Gastrocnemius medialis (tissue), 4 donors: Measurements from ENCODE around the gene MVD. TPM values are rescaled to one million over a fixed set of nuclear protein-coding genes. Genes with fewer than 3 reads are reported as not detected.

Experiments used
- ATAC-seq, 2 donors: fragments of 150-250 bp; one replicate each; pipeline ENCODE4 v1.9.1; 2016
- DNase-seq, 2 donors: peaks; one replicate each; pipeline ENCODE4 v3.0.0-alpha.2; 2019
- H3K27ac ChIP-seq, 4 donors: fragments of 200-600 bp; sonication (generic); 1 replicate in 1 of 4; 2 replicates in 3 of 4; pipeline ENCODE4 v1.5.1; 2016 to 2018; ENCODE audit warnings: mild to moderate bottlenecking in 2 of 4, moderate library complexity in 1 of 4
- H3K27me3 ChIP-seq, 3 donors: fragments of 200-600 bp; sonication (generic) in 2 of 3; 1 replicate in 1 of 3; 2 replicates in 2 of 3; pipeline versions ENCODE4 v1.5.1 to v1.6.0; 2016 to 2019; ENCODE audit warnings: mild to moderate bottlenecking in 1 of 3, moderate library complexity in 1 of 3
- H3K36me3 ChIP-seq, 2 donors: fragments of 200-600 bp; sonication (generic) in 1 of 2; one replicate each; pipeline ENCODE4 v1.5.1; 2017 to 2018
- H3K4me1 ChIP-seq, 2 donors: fragments of 200-600 bp; sonication (generic) in 1 of 2; one replicate each; pipeline ENCODE4 v1.5.1; 2016 to 2017; ENCODE audit warnings: mild to moderate bottlenecking in 2 of 2
- H3K4me3 ChIP-seq, 4 donors: fragments of 200-600 bp; sonication (generic) in 3 of 4; 1 replicate in 1 of 4; 2 replicates in 3 of 4; pipeline ENCODE4 v1.5.1; 2016 to 2019; ENCODE audit warnings: mild to moderate bottlenecking in 2 of 4
- H3K9me3 ChIP-seq, 3 donors: fragments of 200-600 bp; sonication (generic) in 2 of 3; 1 replicate in 1 of 3; 2 replicates in 2 of 3; pipeline ENCODE4 v1.5.1; 2016 to 2019
- POLR2A ChIP-seq, 2 donors: fragments of 450-650 bp; IDR thresholded peaks; one replicate each; pipeline ENCODE4 v1.6.1; 2017; ENCODE audit warnings: antibody characterized with exemption in 2 of 2, mild to moderate bottlenecking in 2 of 2, moderate library complexity in 2 of 2
- in situ Hi-C, 4 donors: fragments of 200-750 bp; cut with MboI; loops; one replicate each; pipeline versions ENCODE4 v1.15.0 to v1.8.0; 2017; ENCODE audit warnings: low sequenced_read_pairs in 4 of 4
- intact Hi-C: fragments of 100-400 bp; cut with DNase I; formaldehyde crosslinking; loops from one replicate; pipeline ENCODE4 v1.15.1; 2023; ENCODE audit warnings: low total_unique reads
- total RNA-seq, 4 donors: library from RNA; depleted of rRNA; stranded (reverse); fragments of >200 nt; gene quantifications; one replicate each; pipeline versions ENCODE4 v1.1.0 to v1.2.3, GENCODE V29; 2016
- TF ChIP-seq, protein P1 (sequence below), 5 experiments: fragments of 450-650 bp in 3 of 5; fragments of 200-600 bp in 2 of 5; sonication (generic) in 2 of 5; IDR thresholded peaks in 4 of 5; conservative IDR thresholded peaks in 1 of 5; 1 replicate in 4 of 5; 2 replicates in 1 of 5; pipeline ENCODE4 v1.5.1; 2016 to 2019; ENCODE audit warnings: antibody characterized with exemption in 5 of 5, mild to moderate bottlenecking in 3 of 5, moderate library complexity in 3 of 5

MVD gene
- total RNA-seq, 4 donors from 2014 or later: 9.0 to 16.3 (median 13.4) TPM

DNA sequence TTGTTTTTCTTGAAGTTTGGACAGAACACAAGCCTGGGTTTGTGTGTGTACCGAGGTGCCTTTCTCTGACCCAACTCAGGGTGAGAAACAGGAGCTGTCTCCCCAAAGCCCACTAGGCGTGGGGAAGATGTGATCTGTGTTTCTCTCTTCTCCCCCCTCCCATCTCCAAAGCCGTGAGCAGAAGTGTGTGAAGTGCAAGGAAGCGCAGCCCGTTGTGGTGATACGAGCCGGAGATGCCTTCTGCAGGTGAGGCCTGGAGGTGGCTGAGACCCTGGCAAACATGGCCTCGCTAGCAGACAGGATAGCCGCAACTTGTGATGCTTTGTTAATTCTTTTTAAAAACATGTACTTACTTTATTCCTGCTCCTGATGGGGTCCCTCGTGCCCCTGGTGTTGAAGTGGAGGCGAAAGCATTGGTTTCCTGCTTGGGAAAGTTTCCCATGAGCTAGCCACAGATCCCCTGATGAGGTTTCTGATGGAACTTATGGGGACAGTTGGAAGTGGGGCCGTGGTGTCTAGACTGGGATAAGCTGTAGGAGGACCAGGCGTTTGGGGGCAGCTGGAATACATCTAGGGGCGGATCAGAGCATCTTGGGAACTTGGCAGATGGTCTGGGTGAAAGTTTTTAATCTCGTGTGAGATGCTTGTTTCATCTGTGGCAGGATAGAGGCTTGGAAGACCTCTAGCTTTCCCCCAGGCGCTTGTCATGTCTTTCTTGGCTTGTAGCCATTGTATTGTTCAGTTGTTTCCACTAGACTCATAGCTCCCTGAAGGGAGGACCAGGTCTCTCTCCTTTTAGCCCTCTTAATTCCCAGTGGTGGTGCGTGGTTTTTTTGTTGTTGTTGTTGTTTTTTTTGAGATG is 44.3 kb upstream of the MVD start:
- H3K4me3 ChIP-seq: peak overlapping the region; percentile 68 to 99 (median 81)
- no peaks in the 10 kb centered on the region for H3K27me3 ChIP-seq
- H3K4me1 ChIP-seq: peaks cover 19 to 33% of the 10 kb centered on the region in 2 donors
- no peaks in the 10 kb centered on the region for H3K9me3 ChIP-seq
- no peaks in the 10 kb centered on the region for H3K36me3 ChIP-seq
- TF ChIP-seq POLR2A (IDR thresholded peaks at IDR 0.05): no peak
- TF ChIP-seq, protein P1, sequence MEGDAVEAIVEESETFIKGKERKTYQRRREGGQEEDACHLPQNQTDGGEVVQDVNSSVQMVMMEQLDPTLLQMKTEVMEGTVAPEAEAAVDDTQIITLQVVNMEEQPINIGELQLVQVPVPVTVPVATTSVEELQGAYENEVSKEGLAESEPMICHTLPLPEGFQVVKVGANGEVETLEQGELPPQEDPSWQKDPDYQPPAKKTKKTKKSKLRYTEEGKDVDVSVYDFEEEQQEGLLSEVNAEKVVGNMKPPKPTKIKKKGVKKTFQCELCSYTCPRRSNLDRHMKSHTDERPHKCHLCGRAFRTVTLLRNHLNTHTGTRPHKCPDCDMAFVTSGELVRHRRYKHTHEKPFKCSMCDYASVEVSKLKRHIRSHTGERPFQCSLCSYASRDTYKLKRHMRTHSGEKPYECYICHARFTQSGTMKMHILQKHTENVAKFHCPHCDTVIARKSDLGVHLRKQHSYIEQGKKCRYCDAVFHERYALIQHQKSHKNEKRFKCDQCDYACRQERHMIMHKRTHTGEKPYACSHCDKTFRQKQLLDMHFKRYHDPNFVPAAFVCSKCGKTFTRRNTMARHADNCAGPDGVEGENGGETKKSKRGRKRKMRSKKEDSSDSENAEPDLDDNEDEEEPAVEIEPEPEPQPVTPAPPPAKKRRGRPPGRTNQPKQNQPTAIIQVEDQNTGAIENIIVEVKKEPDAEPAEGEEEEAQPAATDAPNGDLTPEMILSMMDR (IDR thresholded peaks at IDR 0.05 in 4 of 5, conservative IDR thresholded peaks at IDR 0.05 in 1 of 5): no peak
- DNase-seq (no peak), ATAC-seq (no peak)
- in situ Hi-C loops (loop anchor here in 1 of 4 donors (10.0 kb wide), 1 partner anchor 132 kb away; the partner anchor contains the start of gene ZC3H18), intact Hi-C loops (loop anchor here (1.0 to 10.0 kb wide), 4 partner anchors 20 to 148 kb away; partner anchors contain the start of genes GALNS, MVD, SNAI3 and TRAPPC2L)
- H3K27ac ChIP-seq: peak overlapping the region; percentile 80 to 95 (median 88)

DNA sequence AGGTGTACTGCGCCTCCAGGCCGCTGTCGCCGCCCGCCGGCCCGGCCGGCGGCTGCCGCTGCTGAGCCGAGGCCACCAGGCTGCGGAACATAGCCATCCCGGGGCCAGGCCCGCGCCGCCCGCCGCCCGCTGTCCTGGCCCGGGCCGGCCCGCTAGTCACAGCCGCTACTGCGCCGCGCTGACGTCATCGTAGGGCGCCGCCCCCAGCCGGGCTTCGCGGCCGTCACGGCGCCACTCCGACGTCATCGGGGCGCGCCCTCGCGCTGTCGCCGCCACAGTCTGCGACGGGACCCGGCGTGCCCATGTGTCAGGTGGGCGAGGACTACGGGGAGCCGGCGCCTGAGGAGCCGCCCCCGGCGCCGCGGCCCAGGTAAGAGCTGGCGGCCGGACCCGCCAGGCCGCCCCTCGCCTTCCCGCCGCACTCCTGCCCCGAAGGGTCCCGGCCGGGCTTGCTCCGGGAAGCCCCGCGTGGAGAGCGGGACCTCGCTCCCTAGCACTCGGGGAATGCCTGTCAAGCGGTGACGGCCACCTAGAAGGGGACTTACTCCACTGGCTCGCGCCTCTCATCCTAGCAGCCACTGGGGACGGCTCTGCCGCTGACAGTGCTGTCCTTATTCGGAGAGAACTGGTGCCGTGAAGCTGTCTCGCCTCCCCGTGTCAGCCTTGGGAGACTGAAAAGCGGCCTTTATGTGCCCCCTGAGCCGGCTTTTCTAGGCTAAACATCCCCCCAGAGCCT is 43.5 kb upstream of the MVD start, which contains the start of the genes CTU2 and RNF166:
Gene CTU2 (plus strand): TSS at position 275 of the 736 bp plus-strand sequence. CDS start 28 bp downstream, at position 303.
Gene RNF166 (minus strand): TSS at position 180 of the 736 bp plus-strand sequence. CDS start 83 bp downstream, at position 97.
- TF ChIP-seq, protein P1 (IDR thresholded peaks at IDR 0.05 in 4 of 5, conservative IDR thresholded peaks at IDR 0.05 in 1 of 5): peak in 2 of 5 experiments; percentile 43 to 68
- peak; percentile 96 to 99 for TF ChIP-seq POLR2A (IDR thresholded peaks at IDR 0.05)
- peaks cover 23 to 33% of the 10 kb centered on the region in 2 donors for H3K4me1 ChIP-seq
- intact Hi-C loops (loop anchor here (1.0 to 10.0 kb wide), 4 partner anchors 20 to 148 kb away; partner anchors contain the start of genes GALNS, MVD, SNAI3 and TRAPPC2L), in situ Hi-C loops (loop anchor here in 1 of 4 donors (10.0 kb wide), 1 partner anchor 132 kb away; the partner anchor contains the start of gene ZC3H18)
- ATAC-seq: peak; percentile 91 to 92
- no peaks in the 10 kb centered on the region for H3K27me3 ChIP-seq
- DNase-seq: peak; percentile 80 to 86
- H3K36me3 ChIP-seq: no peaks in the 10 kb centered on the region
- H3K27ac ChIP-seq: peak within 1 kb of the TSS; percentile 80 to 95 (median 88)
- H3K9me3 ChIP-seq: no peaks in the 10 kb centered on the region
- H3K4me3 ChIP-seq: peak within 1 kb of the TSS; percentile 68 to 99 (median 81)

DNA sequence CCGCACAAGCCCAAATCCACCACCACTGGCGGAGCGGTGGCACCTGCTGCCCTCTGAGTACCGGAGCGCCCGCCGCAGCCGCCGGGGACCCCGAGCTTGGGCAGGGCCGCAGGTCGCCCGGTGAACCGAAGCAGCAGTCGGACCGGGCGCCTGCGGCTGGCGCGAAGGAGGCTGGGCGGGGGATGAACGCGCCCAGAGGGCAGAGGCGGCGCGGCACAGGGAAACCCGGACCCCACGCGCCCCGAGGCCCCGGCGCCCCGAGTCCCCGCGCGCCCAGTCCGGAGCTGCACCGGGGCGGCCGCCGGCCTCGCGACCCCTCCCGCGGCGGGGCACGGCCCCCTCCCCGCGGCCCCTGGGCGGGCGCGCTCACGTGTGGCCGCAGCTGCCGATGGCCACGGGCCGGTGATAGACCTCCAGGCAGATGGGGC is 42.9 kb upstream of the MVD start:
- Histone ChIP-seq H3K27me3 (no peaks in the 10 kb centered on the region), H3K27ac (peak overlapping the region; percentile 80 to 95 (median 88)), H3K4me3 (peak overlapping the region; percentile 68 to 99 (median 81)), H3K9me3 (no peaks in the 10 kb centered on the region), H3K36me3 (no peaks in the 10 kb centered on the region), H3K4me1 (peaks cover 26 to 33% of the 10 kb centered on the region in 2 donors)
- in situ Hi-C loops: loop anchor here in 1 of 4 donors (10.0 kb wide), 1 partner anchor 131 kb away; the partner anchor contains the start of gene ZC3H18
- DNase-seq (no peak), ATAC-seq (peak; percentile 60 to 61)
- no peak for TF ChIP-seq POLR2A (IDR thresholded peaks at IDR 0.05)
- TF ChIP-seq, protein P1 (IDR thresholded peaks at IDR 0.05 in 4 of 5, conservative IDR thresholded peaks at IDR 0.05 in 1 of 5): no peak
- intact Hi-C loops: loop anchor here (1.0 to 10.0 kb wide), 4 partner anchors 19 to 149 kb away; partner anchors contain the start of genes GALNS, MVD, SNAI3 and TRAPPC2L

DNA sequence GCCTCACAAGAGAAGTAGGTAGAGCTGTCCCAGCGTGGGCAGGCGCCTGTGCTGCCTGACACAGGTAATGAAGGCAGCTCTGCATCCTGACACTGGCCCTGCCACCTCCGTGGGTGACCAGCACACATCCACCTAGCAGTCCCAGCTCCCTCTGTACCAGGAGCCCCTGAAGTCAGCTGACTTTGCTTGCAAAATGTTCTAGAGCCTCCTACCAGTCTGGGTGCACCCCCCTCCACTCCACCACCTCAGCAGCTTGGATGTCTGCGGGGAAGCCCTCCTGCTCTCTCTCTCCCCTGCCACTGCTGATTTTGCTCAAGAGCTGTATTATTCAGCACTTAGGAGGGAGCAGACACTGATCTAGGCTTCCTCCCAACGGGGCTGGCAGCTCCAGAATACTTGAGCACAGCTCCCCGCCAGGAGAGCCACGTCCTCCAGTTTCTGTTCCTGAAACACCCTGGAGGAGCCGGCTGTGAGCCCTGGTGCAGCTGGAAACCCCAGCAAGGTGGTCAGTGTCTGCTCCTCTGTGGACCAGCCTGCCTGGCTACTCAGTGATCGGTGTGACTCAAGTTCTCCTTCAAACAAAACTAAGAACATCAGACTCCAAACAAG is 42.3 kb upstream of the MVD start:
- in situ Hi-C loops (loop anchor here in 1 of 4 donors (10.0 kb wide), 1 partner anchor 130 kb away; the partner anchor contains the start of gene ZC3H18), intact Hi-C loops (loop anchor here (10.0 kb wide), 1 partner anchor 150 kb away; the partner anchor contains the start of genes GALNS and TRAPPC2L)
- DNase-seq (no peak), ATAC-seq (no peak)
- Histone ChIP-seq H3K27ac (peak overlapping the region; percentile 80 to 95 (median 88)), H3K36me3 (no peaks in the 10 kb centered on the region), H3K9me3 (no peaks in the 10 kb centered on the region), H3K4me3 (peak overlapping the region; percentile 68 to 99 (median 81)), H3K4me1 (peaks cover 26 to 33% of the 10 kb centered on the region in 2 donors), H3K27me3 (no peaks in the 10 kb centered on the region)
- TF ChIP-seq, protein P1 (IDR thresholded peaks at IDR 0.05 in 4 of 5, conservative IDR thresholded peaks at IDR 0.05 in 1 of 5): no peak
- TF ChIP-seq POLR2A (IDR thresholded peaks at IDR 0.05): peak in 1 of 2 donors; percentile 23
